ENCODE data around the gene DGCR2. TPM values are rescaled to one million over a fixed set of nuclear protein-coding genes. Genes with fewer than 3 reads are reported as not detected.

DGCR2 gene
- total and polyA plus RNA-seq, 2 of the 4 experiments (the other 2 are of a cell fraction): 17.2 to 35.4 TPM

- dilution Hi-C loops (cut with HindIII; ENCODE audit: low sequenced_read_pairs, unreplicated experiment) (no loop called here), in situ Hi-C loops (cut with MboI; ENCODE audit: low sequenced_read_pairs) (no loop called here), intact Hi-C loops (cut with micrococcal nuclease) (no loop called here)
- Histone ChIP-seq H3K9ac (ENCODE audit: low read depth, low read length) (no peak overlapping the region), H2AK9ac (replicated peaks; ENCODE audit: low read depth, low read length, poor library complexity) (no peak overlapping the region), H2BK20ac (ENCODE audit: low read depth, low read length) (no peak overlapping the region), H3K14ac (replicated peaks; ENCODE audit: low read depth, low read length) (no peak overlapping the region), H4K5ac (ENCODE audit: low read depth, low read length) (no peak overlapping the region), H3K9me1 (ENCODE audit: insufficient read depth, low read length) (0 out of 2 replicates have a peak, but pooled peaks cover 3% of the 10 kb centered on the region), H2BK15ac (ENCODE audit: low read depth, low read length) (no peak overlapping the region), H3K4me2 (ENCODE audit: low read depth, low read length) (no peak overlapping the region), H3K4me1 (ENCODE audit: control insufficient read depth, insufficient read depth, low read length) (no peaks in the 10 kb centered on the region), H2AK5ac (ENCODE audit: low read depth, low read length) (no peak overlapping the region), H3K27me3 (ENCODE audit: control insufficient read depth, insufficient read depth, low read length) (no peaks in the 10 kb centered on the region), H2BK120ac (ENCODE audit: low read depth, low read length) (no peak overlapping the region), H3K23ac (ENCODE audit: low read depth, low read length) (no peak overlapping the region), H3K36me3 (ENCODE audit: control insufficient read depth, insufficient read depth, low read length) (peaks cover 80% of the 10 kb centered on the region), H4K91ac (ENCODE audit: insufficient read depth, low read depth, low read length) (no peak overlapping the region), H3K56ac (ENCODE audit: extremely low read depth, insufficient read depth, low read length) (no peak overlapping the region), H3K4me3 (ENCODE audit: insufficient read depth, low read depth, low read length) (no peak overlapping the region), H3K4ac (ENCODE audit: low read depth, low read length) (no peak overlapping the region), H3K27ac (ENCODE audit: insufficient read depth, low read length) (no peak overlapping the region), H3K18ac (ENCODE audit: low read depth, low read length) (no peak overlapping the region), H3K9me3 (ENCODE audit: control insufficient read depth, insufficient read depth, low read length) (no peaks in the 10 kb centered on the region), H2AFZ (replicated peaks; ENCODE audit: low read length, poor library complexity) (no peak overlapping the region), H2BK5ac (ENCODE audit: low read depth, low read length, poor library complexity, severe bottlenecking) (no peak overlapping the region), H4K20me1 (ENCODE audit: insufficient read depth, low read length) (peaks cover 4% of the 10 kb centered on the region), H4K8ac (ENCODE audit: low read depth in 2 of 2, low read length in 2 of 2) (no peak overlapping the region), H3K79me1 (ENCODE audit: low read depth in 1 of 2, low read length in 2 of 2) (peaks cover 0 to 18% of the 10 kb centered on the region in 2 experiments)
- no TSS peak for BruUV-seq (replicated peaks)
- 92% methylated on average over 10 of the region's 15 CpGs; no CpG with 5 or more reads in 1 of the 2 experiments for WGBS, 2 experiments (ENCODE audit: extremely low coverage in 2 of 2, insufficient read length in 1 of 2)
- no peak for TF ChIP-seq BHLHE40 (IDR thresholded peaks at IDR 0.05; ENCODE audit: low read depth, low read length)
- no peak for TF ChIP-seq CEBPB (IDR thresholded peaks at IDR 0.05; ENCODE audit: low read depth, low read length)
- TF ChIP-seq, protein P1, sequence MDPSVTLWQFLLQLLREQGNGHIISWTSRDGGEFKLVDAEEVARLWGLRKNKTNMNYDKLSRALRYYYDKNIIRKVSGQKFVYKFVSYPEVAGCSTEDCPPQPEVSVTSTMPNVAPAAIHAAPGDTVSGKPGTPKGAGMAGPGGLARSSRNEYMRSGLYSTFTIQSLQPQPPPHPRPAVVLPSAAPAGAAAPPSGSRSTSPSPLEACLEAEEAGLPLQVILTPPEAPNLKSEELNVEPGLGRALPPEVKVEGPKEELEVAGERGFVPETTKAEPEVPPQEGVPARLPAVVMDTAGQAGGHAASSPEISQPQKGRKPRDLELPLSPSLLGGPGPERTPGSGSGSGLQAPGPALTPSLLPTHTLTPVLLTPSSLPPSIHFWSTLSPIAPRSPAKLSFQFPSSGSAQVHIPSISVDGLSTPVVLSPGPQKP (IDR thresholded peaks at IDR 0.05; ENCODE audit: borderline replicate concordance, low read depth, low read length): no peak
- TF ChIP-seq POLR2A (IDR thresholded peaks at IDR 0.05; ENCODE audit: low read depth, low read length): no peak
- TF ChIP-seq, protein P2, sequence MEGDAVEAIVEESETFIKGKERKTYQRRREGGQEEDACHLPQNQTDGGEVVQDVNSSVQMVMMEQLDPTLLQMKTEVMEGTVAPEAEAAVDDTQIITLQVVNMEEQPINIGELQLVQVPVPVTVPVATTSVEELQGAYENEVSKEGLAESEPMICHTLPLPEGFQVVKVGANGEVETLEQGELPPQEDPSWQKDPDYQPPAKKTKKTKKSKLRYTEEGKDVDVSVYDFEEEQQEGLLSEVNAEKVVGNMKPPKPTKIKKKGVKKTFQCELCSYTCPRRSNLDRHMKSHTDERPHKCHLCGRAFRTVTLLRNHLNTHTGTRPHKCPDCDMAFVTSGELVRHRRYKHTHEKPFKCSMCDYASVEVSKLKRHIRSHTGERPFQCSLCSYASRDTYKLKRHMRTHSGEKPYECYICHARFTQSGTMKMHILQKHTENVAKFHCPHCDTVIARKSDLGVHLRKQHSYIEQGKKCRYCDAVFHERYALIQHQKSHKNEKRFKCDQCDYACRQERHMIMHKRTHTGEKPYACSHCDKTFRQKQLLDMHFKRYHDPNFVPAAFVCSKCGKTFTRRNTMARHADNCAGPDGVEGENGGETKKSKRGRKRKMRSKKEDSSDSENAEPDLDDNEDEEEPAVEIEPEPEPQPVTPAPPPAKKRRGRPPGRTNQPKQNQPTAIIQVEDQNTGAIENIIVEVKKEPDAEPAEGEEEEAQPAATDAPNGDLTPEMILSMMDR (conservative IDR thresholded peaks at IDR 0.05; ENCODE audit: low read depth, low read length): no peak
- no peak for TF ChIP-seq MXI1 (IDR thresholded peaks at IDR 0.05; ENCODE audit: borderline replicate concordance, low read depth, low read length)
- no peak for TF ChIP-seq MAZ (IDR thresholded peaks at IDR 0.05; ENCODE audit: borderline replicate concordance, low read depth, low read length)
- no peak for TF ChIP-seq USF2 (IDR thresholded peaks at IDR 0.05; ENCODE audit: low read depth, low read length)
- no peak for TF ChIP-seq CHD1 (IDR thresholded peaks at IDR 0.05; ENCODE audit: low read depth, low read length)
- TF ChIP-seq RAD21 (IDR thresholded peaks at IDR 0.05; ENCODE audit: low read length): no peak
- no peak for TF ChIP-seq MAFK (IDR thresholded peaks at IDR 0.05; ENCODE audit: low read depth, low read length)
- TF ChIP-seq SMC3 (IDR thresholded peaks at IDR 0.05; ENCODE audit: low read depth, low read length): no peak
- no peak for TF ChIP-seq RFX5 (IDR thresholded peaks at IDR 0.05; ENCODE audit: low read depth, low read length)
- TF ChIP-seq FOS (IDR thresholded peaks at IDR 0.05; ENCODE audit: low read depth, low read length): no peak
- TF ChIP-seq NFE2L2 (IDR thresholded peaks at IDR 0.05; ENCODE audit: low read depth, low read length): no peak
- no peak for TF ChIP-seq RCOR1 (IDR thresholded peaks at IDR 0.05; ENCODE audit: insufficient replicate concordance, low read length)
- ATAC-seq (ENCODE audit: low read depth): no peak
- POLR2A ChIA-PET (ENCODE audit: unreplicated experiment): no interaction called here
- no peak for DNase-seq
- CTCF ChIA-PET: no interaction called here
Measured at GRCh38 chr22:19138217-19139000, 16.2 kb upstream of the DGCR2 start.

Measured in IMR-90 (cell line).